Smooth muscle cell (in vitro differentiated cells): Measurements from ENCODE around the gene PTTG2. TPM values are rescaled to one million over a fixed set of nuclear protein-coding genes. Genes with fewer than 3 reads are reported as not detected.
A peak's percentile ranks its signal among the peaks of the same experiment; 100 is the strongest.

ENCODE experiments used
- DNase-seq: peaks from one replicate; lab custom pipeline; 2025; ENCODE audit not compliant: unreplicated experiment; lab: John Stamatoyannopoulos, UW
- H2AFZ ChIP-seq: fragments of 200-600 bp; sonication (generic); 2 replicates; pipeline ENCODE4 v1.6.0; 2016; ENCODE audit warnings: antibody characterized with exemption, low read depth, mild to moderate bottlenecking
- H3F3A ChIP-seq: fragments of 200-600 bp; sonication (generic); 2 replicates; pipeline ENCODE4 v1.6.0; 2017; ENCODE audit warnings: antibody characterized with exemption, low read depth
- H3K27ac ChIP-seq: fragments of 200-600 bp; sonication (generic); 2 replicates; pipeline ENCODE4 v1.5.1; 2016; ENCODE audit warnings: low read depth, mild to moderate bottlenecking
- H3K27me3 ChIP-seq: fragments of 200-600 bp; sonication (generic); 2 replicates; pipeline ENCODE4 v1.6.1; 2016; ENCODE audit warnings: low read depth, mild to moderate bottlenecking
- H3K36me3 ChIP-seq: fragments of 200-600 bp; sonication (generic); 2 replicates; pipeline ENCODE4 v1.5.1; 2016; ENCODE audit warnings: low read depth
- H3K4me1 ChIP-seq: fragments of 200-600 bp; sonication (generic); 2 replicates; pipeline ENCODE4 v1.5.1; 2016; ENCODE audit warnings: low read depth
- H3K4me2 ChIP-seq: fragments of 200-600 bp; sonication (generic); 2 replicates; pipeline ENCODE4 v1.6.0; 2016; ENCODE audit warnings: mild to moderate bottlenecking
- H3K4me3 ChIP-seq: fragments of 200-600 bp; sonication (generic); 2 replicates; pipeline ENCODE4 v1.5.1; 2016; ENCODE audit warnings: mild to moderate bottlenecking
- H3K79me2 ChIP-seq: fragments of 200-600 bp; sonication (generic); 2 replicates; pipeline ENCODE4 v1.6.0; 2016; ENCODE audit warnings: low read depth, mild to moderate bottlenecking
- H3K9ac ChIP-seq: fragments of 200-600 bp; sonication (generic); 2 replicates; pipeline ENCODE4 v1.6.0; 2016; ENCODE audit warnings: low read depth
- H3K9me3 ChIP-seq: fragments of 200-600 bp; sonication (generic); replicated peaks from 2 replicates; pipeline ENCODE4 v1.5.1; 2016; ENCODE audit warnings: low read depth
- H4K20me1 ChIP-seq: fragments of 200-600 bp; sonication (generic); 2 replicates; pipeline ENCODE4 v1.6.0; 2016; ENCODE audit warnings: low read depth
- CTCF ChIP-seq: fragments of 200-600 bp; sonication (generic); IDR thresholded peaks from 2 replicates; pipeline ENCODE4 v1.5.1; 2017; ENCODE audit warnings: borderline replicate concordance, mild to moderate bottlenecking, antibody characterized with exemption; ENCODE audit not compliant: insufficient read depth, poor library complexity, severe bottlenecking
- WGBS: methylation state at CpG from one replicate; pipeline ENCODE4 v1.1.7; 2016; ENCODE audit warnings: low lambda C conversion rate; 5-methylcytosine and 5-hydroxymethylcytosine counted together
- polyA plus RNA-seq: library from polyadenylated mRNA; unstranded; fragments of >200 nt; fragmentation: Nextera tagmentation; extraction: Ambion mirVana; gene quantifications from 2 replicates; pipeline ENCODE4 v1.2.1, GENCODE V29; 2016
- total RNA-seq: library from RNA; depleted of rRNA; stranded (reverse); fragments of >200 nt; gene quantifications from 2 replicates; pipeline ENCODE4 v1.2.3, GENCODE V29; 2014

The PTTG2 gene
- total and polyA plus RNA-seq, 2 experiments from 2014 or later, result not detected

GRCh38 chr4:38004887-38005286 is 44.7 kb downstream of the PTTG2 start:
- Histone ChIP-seq H4K20me1 (peaks cover 78% of the 10 kb centered on the region), H3K79me2 (peaks cover 57% of the 10 kb centered on the region), H3K27ac (no peak overlapping the region), H3K27me3 (no peaks in the 10 kb centered on the region), H2AFZ (no peak overlapping the region), H3K4me1 (peaks cover 24% of the 10 kb centered on the region), H3K36me3 (no peaks in the 10 kb centered on the region), H3K4me3 (no peak overlapping the region), H3F3A (peaks cover 5% of the 10 kb centered on the region), H3K4me2 (peak overlapping the region; percentile 3), H3K9me3 (no peaks in the 10 kb centered on the region), H3K9ac (no peak overlapping the region)
- no peak for TF ChIP-seq CTCF
- WGBS, result 64% methylated on average over 6 of the region's 6 CpGs
- DNase-seq, result no peak

DNA sequence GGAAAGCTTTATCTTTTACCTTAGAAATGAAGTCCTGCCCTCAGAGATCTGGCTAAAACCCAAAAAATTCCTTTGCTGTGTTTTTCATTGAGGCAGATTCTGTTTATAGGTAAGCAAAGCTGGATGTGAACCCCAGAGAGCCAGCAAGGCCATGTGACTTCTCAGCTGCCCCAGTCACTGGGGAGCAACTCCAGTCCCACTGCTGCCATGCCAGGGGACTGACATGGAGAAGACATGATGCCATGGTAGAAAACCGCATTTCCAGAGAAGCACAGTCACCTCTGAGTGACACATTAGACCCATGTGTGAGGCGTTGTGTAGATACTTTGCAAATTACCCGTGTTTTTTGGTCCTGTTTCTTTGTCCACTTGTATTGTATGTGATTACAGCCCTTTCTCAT is 45.4 kb downstream of the PTTG2 start:
- Histone ChIP-seq H3K27ac (no peak overlapping the region), H3K79me2 (peaks cover 57% of the 10 kb centered on the region), H4K20me1 (peaks cover 78% of the 10 kb centered on the region), H3K36me3 (no peaks in the 10 kb centered on the region), H3K4me3 (no peak overlapping the region), H3K9me3 (no peaks in the 10 kb centered on the region), H2AFZ (no peak overlapping the region), H3F3A (peaks cover 5% of the 10 kb centered on the region), H3K9ac (no peak overlapping the region), H3K27me3 (no peaks in the 10 kb centered on the region), H3K4me2 (peak overlapping the region; percentile 3), H3K4me1 (peaks cover 24% of the 10 kb centered on the region)
- DNase-seq, result no peak
- 88% methylated on average over 3 of the region's 3 CpGs for WGBS
- no peak for TF ChIP-seq CTCF

- Histone ChIP-seq H3K4me3 (no peak overlapping the region), H3K4me1 (peaks cover 24% of the 10 kb centered on the region), H3K27ac (no peak overlapping the region), H2AFZ (no peak overlapping the region), H3K79me2 (peaks cover 54% of the 10 kb centered on the region), H3K9me3 (no peaks in the 10 kb centered on the region), H3K9ac (no peak overlapping the region), H3F3A (peaks cover 5% of the 10 kb centered on the region), H4K20me1 (peaks cover 94% of the 10 kb centered on the region), H3K36me3 (no peaks in the 10 kb centered on the region), H3K4me2 (no peak overlapping the region), H3K27me3 (no peaks in the 10 kb centered on the region)
- 73% methylated on average over 5 of the region's 5 CpGs for WGBS
- DNase-seq, result no peak
- no peak for TF ChIP-seq CTCF
Measured at GRCh38 chr4:38007645-38008044, 47.4 kb downstream of the PTTG2 start.

DNA sequence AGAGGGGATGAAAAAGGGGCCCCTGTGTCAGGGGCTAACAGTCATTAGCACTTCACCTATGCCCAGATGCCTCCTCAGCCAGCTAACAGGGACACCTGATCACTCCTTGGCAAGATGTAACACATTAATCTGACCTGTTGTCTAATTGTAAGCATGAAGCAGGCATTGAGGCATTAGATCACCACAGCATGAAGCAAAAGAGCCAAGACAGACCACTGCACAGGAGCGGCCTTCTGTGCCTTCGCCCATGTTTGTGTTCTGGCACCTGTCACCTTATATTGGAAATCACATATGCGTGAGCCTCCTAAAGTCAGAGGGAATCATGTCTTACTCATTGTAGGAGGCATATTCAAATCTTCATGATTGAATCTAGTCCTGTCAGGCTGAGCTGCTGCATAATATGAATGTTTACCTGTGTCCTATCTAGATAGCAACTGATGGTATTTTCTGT is 48.4 kb downstream of the PTTG2 start:
- H2AFZ ChIP-seq, result no peak overlapping the region
- WGBS, result 99% methylated on average over 3 of the region's 3 CpGs
- no peak overlapping the region for H3K27ac ChIP-seq
- DNase-seq, result no peak
- no peak overlapping the region for H3K4me2 ChIP-seq
- H3K79me2 ChIP-seq, result peaks cover 57% of the 10 kb centered on the region
- H3K9me3 ChIP-seq, result no peaks in the 10 kb centered on the region
- peaks cover 94% of the 10 kb centered on the region for H4K20me1 ChIP-seq
- no peak overlapping the region for H3K4me3 ChIP-seq
- H3K36me3 ChIP-seq, result no peaks in the 10 kb centered on the region
- no peaks in the 10 kb centered on the region for H3K27me3 ChIP-seq
- TF ChIP-seq CTCF, result no peak
- no peaks in the 10 kb centered on the region for H3F3A ChIP-seq
- peaks cover 24% of the 10 kb centered on the region for H3K4me1 ChIP-seq
- no peak overlapping the region for H3K9ac ChIP-seq
